HG03460 (cell line): ENCODE measurements around the gene WNT2B.

Experiments
- ATAC-seq: cut with Tn5 transposase; IDR thresholded peaks from one replicate; pipeline ENCODE4 v1.9.1; 2021; ENCODE audit not compliant: unreplicated experiment

Gene WNT2B

DNA sequence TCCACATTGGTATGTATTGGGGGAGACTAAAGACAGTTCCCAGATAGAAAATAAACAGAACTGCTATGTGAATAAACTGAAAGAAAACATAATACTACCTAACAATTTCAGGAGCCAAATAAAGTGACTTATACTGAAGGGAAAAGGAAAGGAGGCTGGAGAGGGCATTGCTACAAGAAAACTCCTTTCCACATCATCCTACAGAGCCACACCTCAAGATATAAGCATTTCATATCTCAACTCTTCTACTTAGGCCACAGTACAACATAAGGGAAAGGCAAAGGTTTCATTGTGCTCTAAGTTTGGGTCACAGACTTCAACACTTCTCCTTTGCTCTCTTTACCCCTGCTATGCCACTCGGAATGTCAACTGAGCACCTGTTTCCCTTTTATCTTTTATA is 55.3 kb downstream of the WNT2B start:
- ATAC-seq = no peak

DNA sequence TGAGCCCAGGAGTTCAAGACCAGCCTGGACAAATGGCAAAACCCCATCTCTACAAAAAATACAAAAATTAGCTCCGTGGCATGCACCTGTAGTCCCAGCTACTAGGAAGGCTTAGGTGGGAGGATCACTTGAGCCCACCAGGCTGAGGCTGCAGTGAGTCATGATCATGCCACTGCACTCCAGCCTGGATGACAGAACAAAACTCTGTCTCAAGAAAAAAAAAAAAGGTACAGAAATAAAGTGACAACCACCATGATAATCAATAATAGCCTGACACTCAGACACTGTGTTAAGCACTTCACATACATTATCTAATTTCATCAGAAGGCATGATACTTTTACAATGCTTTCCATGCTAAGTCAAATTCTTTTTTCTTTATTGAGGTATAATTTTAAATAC is 57.0 kb downstream of the WNT2B start:
- no peak for ATAC-seq

DNA sequence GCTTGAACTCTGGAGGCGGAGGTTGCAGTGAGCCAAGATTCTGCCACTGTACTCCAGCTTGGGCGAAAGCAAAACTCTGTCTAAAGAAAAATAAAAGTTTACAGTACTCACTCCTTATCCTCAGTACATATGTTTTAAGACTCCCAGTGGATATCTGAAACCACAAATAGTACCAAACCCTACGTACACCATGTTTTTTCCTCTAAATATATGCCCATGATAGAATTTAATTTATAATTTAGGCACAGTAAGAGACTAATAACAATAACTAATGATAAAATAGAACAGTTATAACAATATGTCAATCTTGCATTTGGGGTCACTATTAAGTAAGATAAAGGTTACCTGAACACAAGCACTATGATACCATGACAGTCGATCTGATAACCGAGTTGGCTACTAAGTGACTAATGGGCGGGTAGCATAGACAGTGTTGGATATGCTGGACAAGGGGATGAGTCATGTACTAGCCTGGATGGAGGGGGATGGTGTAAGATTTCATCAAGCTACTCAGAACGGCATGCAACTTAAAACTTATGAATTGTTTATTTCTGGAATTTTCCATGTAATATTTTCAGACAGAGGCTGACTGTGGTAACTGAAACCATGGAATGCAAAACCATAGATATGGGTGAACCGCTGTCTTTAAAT is 66.5 kb downstream of the WNT2B start:
- no peak for ATAC-seq

DNA sequence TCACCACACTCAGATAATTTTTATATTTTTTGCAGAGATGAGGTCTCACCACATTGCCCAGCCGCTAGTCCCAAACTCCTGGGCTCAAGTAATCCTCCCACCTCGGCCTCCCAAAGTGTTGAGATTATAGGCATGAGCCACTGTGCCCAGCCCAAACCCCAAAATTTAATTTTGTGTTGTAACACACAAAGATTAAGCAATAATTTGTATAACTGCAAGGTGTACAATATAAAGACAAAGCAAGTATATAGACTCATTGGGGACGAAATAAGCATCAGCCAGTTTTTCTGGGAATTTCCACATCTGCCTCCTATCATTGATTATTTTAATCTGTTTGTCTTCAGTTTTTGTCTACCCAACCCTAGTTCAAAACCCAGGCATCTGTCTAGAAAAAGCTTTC is 67.5 kb downstream of the WNT2B start:
- no peak for ATAC-seq
